Measurements from ENCODE around the gene TBC1D7.

- TF ChIP-seq CTCF (IDR thresholded peaks at IDR 0.05) (no peak), EP300 (IDR thresholded peaks at IDR 0.05) (no peak), POLR2A (IDR thresholded peaks at IDR 0.05; ENCODE audit: low read depth) (no peak), POLR2AphosphoS5 (IDR thresholded peaks at IDR 0.05) (no peak)
Observed at GRCh38 chr6:13371421-13372072, 43.2 kb upstream of the TBC1D7 start.

Measured in esophagus muscularis mucosa (tissue), 4 donors.